Cardiac fibroblast (primary cell): ENCODE data around the gene SPOCK3.

Source experiments
- DNase-seq, 2 donors: peaks; one replicate each; pipeline versions ENCODE4 v3.0.0 to v3.0.0-alpha.2; 2010; ENCODE audit warnings: low read depth in 2 of 2
- H3K4me3 ChIP-seq, 2 donors: replicated peaks in 1 of 2; 1 replicate in 1 of 2; 2 replicates in 1 of 2; pipeline ENCODE4 v1.5.1; 2011; ENCODE audit warnings: low read depth in 2 of 2, low read length in 2 of 2, mild to moderate bottlenecking in 2 of 2, moderate library complexity in 1 of 2
- TF ChIP-seq, protein P1 (sequence below): IDR thresholded peaks from one replicate; pipeline ENCODE4 v1.5.1; 2011; ENCODE audit warnings: low read depth, mild to moderate bottlenecking, low read length, inconsistent platforms

Gene SPOCK3

DNA sequence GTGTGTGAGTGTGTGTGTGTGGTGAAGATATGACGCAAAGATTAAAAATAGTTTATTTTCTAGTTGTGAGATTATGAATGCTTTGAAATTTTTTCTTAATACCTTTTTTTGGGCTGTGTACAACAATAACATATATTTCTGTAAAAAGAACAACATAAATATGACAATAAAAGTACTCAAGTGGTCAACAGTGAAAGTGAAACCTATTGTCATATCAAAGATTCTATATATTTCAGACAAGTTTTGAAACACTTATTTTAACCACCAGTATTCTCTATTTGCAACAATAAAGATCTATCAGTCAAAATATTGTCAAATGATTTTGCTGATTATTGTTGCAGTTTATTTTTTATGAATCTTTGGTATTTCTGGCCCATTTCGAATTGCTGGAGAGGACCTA, 98.0 kb downstream of the SPOCK3 start:
- no peak for DNase-seq

DNA sequence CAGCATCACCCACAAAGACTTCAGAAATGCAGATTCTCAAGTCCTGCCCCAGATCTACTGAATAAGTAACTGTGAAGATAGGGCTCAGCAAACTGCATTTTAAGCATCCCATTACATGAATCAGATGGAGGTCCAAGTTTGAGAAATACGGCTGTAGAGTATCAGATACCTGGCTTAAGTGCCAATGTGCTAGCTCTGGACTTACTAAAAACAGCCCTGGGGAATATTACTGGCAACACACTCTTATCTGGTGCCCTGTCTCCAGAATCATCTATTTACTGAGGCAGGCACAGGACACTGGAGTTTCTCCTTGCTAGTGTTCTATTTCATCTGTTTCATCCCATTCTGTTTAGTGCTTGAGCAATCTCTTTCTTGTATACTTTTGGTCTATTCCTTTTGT, 105.1 kb downstream of the SPOCK3 start:
- no peak for DNase-seq
- TF ChIP-seq, protein P1, sequence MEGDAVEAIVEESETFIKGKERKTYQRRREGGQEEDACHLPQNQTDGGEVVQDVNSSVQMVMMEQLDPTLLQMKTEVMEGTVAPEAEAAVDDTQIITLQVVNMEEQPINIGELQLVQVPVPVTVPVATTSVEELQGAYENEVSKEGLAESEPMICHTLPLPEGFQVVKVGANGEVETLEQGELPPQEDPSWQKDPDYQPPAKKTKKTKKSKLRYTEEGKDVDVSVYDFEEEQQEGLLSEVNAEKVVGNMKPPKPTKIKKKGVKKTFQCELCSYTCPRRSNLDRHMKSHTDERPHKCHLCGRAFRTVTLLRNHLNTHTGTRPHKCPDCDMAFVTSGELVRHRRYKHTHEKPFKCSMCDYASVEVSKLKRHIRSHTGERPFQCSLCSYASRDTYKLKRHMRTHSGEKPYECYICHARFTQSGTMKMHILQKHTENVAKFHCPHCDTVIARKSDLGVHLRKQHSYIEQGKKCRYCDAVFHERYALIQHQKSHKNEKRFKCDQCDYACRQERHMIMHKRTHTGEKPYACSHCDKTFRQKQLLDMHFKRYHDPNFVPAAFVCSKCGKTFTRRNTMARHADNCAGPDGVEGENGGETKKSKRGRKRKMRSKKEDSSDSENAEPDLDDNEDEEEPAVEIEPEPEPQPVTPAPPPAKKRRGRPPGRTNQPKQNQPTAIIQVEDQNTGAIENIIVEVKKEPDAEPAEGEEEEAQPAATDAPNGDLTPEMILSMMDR, result no peak
- H3K4me3 ChIP-seq, result no peak overlapping the region

More for the DNA sequence above, 98.0 kb downstream of the SPOCK3 start:
- no peak overlapping the region for H3K4me3 ChIP-seq
- TF ChIP-seq, protein P1, result no peak

DNA sequence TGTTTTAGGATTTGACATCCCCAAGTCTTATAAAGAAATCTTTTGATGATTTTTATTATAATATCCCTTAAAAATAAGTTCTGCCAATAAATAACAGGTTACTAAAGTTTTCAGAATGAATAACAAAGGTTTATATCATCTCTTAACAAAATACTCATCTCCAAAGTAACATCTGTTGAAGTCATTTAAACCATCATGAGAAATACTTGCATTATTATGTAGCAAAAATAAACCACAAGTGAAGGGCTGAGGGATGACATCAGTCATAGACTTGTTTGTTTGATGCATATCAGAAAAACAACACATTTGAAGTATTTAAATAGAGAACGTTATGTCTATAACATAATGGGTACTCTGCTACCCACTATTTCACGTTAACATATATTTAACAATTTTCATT, 114.9 kb downstream of the SPOCK3 start:
- DNase-seq, result no peak
- H3K4me3 ChIP-seq, result no peak overlapping the region
- TF ChIP-seq, protein P1, result no peak

DNA sequence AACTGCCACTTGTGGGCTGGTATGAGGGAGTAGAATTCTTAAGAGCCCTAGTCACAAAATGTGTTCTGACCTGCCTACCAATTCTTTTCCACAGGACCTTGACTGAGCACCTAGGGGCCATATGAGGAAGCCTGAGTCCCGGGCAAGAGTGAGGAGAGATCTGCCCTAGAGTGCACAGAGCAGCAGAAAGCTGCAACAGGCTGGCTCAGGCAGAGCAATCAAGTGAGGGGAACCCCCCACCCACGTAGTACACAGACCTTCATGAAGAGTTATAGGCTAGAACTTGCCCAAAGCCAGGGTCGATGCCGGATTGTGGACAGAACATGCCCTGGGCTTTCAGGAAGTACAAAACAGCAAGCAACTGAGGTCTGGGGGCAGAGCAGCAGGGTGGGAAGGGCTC, 117.0 kb downstream of the SPOCK3 start:
- DNase-seq, result no peak
- TF ChIP-seq, protein P1, result no peak

DNA sequence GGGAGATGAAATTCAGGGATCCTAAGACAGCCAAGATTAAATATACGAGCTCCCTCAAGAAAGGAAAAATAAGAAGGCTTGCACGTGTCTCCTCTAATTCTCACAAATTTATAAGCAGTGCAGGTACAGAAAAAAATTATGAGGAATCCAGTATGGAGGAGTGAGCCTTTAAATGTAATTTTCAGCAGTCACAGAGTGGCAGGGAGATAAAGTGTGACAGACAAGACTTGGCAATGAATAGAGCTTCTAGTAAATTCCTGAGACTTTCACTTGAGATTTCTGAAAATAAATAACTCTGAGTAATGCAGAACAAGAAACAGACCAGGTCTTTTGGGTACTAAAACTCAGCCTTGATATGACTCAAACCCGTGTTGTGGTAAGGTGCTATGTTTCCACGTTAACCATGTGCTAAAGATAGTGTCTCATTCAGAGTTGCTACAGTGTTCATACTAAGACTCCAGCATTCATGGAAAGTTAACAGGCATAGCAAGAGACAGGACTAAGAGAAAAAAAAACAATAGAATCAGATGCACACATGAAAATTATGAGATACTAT, 119.8 kb downstream of the SPOCK3 start:
- no peak overlapping the region for H3K4me3 ChIP-seq
- TF ChIP-seq, protein P1, result no peak
- DNase-seq, result no peak

More for the DNA sequence above, 117.0 kb downstream of the SPOCK3 start:
- H3K4me3 ChIP-seq, result no peak overlapping the region

DNA sequence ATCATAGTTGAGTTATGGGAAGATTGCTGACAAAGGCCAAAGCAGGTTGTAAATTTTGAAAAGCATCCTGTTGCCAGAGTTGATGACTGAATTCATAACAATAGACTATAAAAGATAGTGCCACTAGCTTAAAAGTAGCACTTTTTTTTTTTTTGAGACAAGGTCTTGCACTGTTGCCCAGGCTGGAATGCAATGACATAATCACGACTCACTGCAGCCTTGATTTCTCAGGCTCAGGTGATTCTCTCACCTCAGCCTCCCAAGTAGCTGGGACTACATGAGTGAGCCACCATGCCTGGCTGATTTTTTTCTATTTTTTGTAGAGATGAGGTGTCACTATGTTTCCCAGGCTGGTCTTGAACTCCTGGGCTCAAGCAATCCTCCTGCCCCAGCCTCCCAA, 122.7 kb downstream of the SPOCK3 start:
- TF ChIP-seq, protein P1, result no peak
- H3K4me3 ChIP-seq, result no peak overlapping the region
- DNase-seq, result no peak

DNA sequence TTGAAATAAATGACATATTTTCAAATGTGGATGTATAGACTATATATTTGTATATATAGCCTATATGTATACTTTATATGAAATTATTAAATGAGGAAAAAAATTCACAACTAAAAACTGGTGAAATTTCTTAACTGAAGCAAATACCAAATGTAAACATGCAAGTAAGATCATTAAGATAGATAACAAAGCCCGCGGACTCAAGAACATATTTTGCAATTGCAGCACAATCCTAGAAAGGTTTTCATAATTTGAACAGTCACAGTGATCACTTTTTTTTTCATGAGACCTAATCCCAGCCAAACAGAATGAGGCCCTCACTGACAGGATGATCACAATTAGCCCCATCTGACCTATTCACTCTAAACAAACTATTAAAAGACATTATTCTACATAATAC, 123.2 kb downstream of the SPOCK3 start:
- H3K4me3 ChIP-seq, result no peak overlapping the region
- TF ChIP-seq, protein P1, result no peak
- DNase-seq, result no peak
